HPDE6-E6E7 (cell line): ENCODE results near the gene GPC5.
"Not testable (repeated sequence)": the region's sequence is repeated elsewhere in the genome, so short reads cannot be mapped to it uniquely, and the experiment has no call there.

Experiments used
- DNase-seq: peaks from one replicate; pipeline ENCODE4 v3.0.0; 2011; ENCODE audit warnings: missing footprints; ENCODE audit errors: extremely low spot score

Gene GPC5

GRCh38 chr13:91773591-91774227 lies 375.3 kb downstream of the GPC5 start:
- no peak for DNase-seq

GRCh38 chr13:91774397-91774796 lies 376.0 kb downstream of the GPC5 start:
- DNase-seq: no peak

- no peak for DNase-seq
Observed at GRCh38 chr13:91776611-91777193, 378.3 kb downstream of the GPC5 start.

- DNase-seq: no peak
Observed at GRCh38 chr13:91778123-91778522, 379.7 kb downstream of the GPC5 start.

- not testable (repeated sequence) for DNase-seq
Observed at GRCh38 chr13:91781982-91782691, 383.7 kb downstream of the GPC5 start.

- DNase-seq: no peak
Observed at GRCh38 chr13:91785431-91786119, 387.2 kb downstream of the GPC5 start.

DNA sequence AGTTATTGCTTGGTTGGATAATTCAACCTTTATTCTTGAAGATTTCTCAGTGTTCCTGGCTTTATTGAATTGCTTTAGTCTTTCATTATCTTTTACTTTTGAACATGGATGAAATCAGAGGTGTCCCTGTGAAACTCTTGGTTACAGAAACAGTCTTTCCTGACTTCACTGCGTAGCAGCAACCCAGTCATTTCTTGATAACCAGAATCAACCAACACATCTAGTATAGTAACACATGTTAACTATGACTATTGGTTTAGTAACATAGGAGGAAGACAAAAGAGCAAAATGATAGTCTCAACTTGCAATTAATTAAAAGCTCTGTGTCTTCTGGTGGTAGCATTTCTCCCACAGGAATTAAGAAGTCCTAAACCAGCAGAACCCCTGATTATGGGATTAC lies 393.6 kb downstream of the GPC5 start:
- DNase-seq: no peak

DNA sequence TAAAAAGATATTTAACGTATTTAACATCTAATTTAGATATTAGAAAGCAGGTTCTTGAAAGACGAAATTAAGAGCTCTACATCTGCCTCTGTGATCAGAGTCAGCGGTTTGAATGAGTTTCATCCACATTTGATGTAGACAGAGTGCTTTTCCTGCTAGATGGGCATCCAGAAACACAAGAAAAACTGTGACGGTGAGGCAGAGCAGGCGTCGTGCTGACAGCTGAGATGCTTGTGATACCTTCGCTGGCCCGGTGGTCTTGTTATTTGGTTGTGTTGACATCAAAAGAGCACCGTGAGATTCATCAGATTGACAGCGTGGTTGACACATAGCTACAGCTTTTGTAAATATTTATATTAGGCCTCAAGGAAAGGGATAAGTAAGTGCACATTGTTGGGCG lies 399.1 kb downstream of the GPC5 start:
- DNase-seq: no peak

DNA sequence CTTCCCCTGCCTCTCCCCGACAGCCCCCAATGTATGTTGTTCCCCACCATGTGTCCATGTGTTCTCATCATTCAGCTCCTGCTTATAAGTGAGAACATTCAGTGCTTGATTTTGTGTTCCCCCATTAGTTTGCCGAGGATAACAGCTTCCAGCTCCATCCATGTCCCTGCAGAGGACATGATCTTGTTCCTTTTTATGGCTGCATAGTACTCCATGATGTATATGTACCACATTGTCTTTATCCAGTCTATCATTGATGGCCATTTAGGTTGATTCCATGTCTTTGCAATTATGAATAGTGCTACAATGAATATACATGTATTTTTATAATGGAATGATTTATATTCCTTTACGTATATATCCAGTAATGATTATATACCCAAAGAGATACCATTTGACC lies 399.9 kb downstream of the GPC5 start:
- DNase-seq: not testable (repeated sequence)

DNA sequence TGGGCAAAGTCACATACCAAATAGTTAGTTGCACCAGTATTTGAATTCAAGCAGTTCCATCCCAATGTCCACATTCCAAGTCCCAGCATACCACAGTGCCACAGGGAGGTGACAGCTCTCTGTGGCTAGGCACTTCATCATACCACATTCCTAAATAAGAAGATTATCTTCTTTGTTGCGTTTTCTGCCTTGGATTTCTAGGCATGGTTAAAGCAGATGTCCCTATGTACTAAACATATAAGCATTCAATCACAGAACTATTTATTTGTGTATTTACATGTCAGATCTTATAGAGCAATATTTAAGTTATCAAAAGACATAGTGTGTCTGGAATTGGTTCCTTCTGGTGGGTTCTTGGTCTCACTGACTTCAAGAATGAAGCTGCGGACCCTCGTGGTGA lies 403.4 kb downstream of the GPC5 start:
- not testable (repeated sequence) for DNase-seq

DNA sequence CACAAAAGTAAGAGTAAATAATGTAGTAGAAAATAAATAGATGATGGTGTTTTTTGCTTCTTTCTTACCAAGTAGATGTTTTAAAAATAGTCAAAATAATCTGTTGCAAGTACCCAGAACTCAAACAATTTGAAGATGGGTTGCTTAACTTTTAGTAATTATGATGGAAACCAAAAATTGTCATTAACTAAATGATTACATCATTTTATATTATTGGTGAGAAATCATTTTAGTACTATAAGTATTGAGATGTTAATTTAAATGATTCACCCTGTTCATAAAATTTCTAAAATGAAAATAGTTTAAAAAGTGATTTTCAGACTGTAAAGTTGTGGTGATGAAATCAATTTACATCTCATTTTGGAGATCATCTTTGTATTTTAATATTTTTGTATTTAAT lies 404.5 kb downstream of the GPC5 start:
- no peak for DNase-seq

DNA sequence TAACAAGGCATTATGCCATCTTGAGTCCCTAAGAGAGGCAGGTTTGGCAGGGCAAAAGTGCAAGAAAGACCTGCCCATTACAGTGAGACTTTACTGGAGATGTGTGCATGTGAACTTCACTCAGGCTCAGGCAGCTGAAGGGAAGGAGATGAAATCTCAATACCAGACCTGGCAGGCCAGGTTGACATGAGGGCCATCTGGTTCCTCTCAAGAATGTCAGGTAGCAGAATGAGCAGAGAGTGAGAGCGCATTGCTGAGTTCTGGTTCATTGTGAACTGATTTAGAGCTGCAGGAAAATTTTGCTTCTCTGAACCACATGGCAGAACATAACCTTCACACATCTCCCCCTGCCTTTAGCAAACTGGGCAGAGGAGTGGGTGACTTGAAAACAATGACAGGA lies 406.3 kb downstream of the GPC5 start:
- no peak for DNase-seq

DNA sequence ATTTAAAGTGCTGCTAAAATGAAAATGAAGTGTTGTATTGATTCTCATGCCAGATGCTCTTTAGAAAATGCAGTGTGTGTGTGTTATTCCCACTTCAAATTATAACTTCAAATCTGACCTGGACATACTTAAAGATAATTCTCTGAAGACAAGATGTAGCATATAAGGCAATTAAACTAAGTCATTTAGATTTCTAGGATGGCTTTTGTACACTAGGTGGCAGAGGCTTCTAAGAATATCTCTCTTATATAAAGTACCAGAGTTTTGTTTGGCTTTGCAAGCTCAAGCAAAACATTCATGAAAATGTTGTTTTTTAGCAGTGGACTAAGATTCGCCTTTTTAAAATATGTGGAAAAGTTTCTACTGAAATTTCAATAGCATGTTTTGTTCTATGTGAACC lies 407.2 kb downstream of the GPC5 start:
- no peak for DNase-seq

- no peak for DNase-seq
Observed at GRCh38 chr13:91809161-91809560, 410.7 kb downstream of the GPC5 start.

GRCh38 chr13:91813253-91813652 lies 414.8 kb downstream of the GPC5 start:
- DNase-seq: no peak

DNA sequence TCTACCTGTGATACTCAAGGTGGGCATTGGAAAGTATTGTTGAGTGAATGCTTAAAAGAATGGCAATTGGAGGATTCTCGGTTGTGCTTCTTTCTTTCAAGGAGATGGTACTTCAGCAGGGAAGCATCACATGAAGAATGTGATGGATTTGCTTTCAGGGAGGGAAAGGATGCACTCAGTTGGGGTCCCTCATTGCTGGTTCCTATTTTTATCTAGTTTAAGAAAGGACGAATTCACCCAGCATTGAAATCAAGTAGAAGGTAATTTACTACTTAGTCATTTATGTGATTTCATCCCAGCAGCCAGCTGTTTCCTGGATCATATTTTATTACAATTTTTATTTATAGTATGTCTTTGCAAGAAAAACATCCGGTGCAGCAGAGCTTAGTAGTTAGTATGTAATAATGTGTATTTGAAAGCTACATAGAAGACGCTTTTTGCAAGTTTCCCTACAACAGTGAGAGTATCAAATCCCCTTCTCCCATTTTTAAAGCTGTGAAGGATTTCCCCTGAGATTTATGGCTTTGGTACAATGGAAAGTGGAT lies 417.9 kb downstream of the GPC5 start:
- no peak for DNase-seq

DNA sequence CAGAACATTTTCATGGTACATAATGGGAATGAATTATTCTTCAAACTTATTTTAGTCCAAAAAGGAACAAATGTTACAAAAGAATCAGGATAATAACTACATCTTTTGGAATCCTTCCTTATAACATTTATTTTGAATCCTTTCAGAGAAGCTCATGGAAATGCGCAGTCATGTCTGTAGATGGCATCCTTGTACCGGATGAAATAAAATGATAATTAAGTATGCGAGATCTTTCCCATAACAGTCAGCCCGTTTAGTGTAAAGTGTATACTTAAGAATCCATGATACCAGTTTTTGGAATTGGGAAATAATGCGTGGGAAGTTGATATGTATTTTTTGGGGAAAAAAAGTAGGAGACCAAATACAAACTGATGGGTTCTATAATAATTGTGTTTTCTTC lies 418.8 kb downstream of the GPC5 start:
- no peak for DNase-seq

DNA sequence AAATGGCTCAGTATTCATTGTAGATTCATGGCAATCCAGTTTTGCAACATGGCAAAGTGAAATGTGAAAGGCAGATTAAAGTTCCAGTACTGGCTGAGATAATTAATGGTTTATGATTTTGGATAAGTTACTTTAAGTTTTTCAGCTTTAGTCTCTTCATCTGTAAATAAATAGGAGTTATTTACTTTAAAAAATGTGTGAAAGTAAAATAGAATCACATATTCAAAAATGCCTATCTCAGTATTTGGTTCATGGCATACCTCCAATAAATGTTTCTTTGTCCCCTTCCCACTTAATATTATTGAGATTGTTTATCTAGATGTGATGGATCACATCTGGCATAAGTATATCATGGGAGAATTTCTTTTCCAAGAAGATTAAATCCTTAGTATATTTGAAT lies 426.0 kb downstream of the GPC5 start:
- DNase-seq: no peak

DNA sequence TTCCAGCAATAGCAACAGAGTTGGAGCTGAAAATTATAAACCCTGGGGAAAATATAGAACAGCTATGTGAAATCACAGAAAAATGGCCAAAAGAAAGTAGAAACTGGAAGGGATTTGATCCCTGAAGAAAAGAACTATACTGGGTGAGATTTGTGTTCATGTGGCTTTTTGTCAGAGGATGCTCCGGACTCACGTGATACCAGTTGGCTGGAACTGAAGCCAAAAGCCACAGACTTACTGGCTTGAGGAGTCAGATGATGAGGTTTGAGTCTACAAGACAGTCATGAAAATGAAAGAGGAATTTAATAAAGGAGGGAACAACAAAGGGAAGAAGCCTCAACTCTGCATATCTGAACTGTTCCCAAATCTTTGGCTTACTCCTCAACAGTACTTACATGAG lies 427.1 kb downstream of the GPC5 start:
- no peak for DNase-seq

- no peak for DNase-seq
Observed at GRCh38 chr13:91836553-91836952, 438.1 kb downstream of the GPC5 start.

DNA sequence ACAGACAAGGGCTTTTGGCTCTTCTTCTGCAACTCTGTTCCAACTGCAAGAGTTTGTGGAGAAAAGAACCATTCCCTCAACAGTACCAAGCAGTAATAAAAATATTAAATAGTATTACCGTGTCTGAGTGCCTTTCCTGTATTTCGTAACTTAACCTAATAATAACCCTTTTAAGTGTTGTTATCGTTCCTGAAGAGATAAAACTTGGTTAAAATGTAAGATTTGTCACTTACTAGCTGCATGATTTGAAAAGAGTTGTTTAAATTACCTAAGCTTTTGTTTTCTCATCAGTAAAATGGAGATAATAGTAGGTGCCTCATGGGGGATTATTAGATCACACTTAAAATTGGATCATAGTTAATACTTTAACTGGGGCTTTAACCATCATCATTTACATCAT lies 447.2 kb downstream of the GPC5 start:
- DNase-seq: no peak

DNA sequence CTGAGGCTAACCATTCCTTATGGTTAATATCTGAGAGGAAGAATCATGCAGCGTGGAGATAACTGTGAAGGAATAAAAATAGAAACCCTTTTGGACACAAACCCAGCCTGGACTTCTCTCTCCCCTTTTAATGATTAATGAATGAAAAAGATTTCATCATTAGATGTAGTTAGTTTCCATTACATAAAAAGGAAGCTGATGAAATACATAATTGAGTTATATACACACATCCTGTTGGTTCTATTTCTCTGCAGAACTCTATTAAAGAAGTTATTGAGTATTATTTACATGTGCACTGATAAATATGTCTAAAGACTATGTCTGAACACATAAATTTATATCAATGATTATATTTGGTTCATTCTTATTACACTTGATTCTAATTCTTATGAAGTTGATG lies 465.3 kb downstream of the GPC5 start:
- no peak for DNase-seq
